HepG2 (cell line): ENCODE measurements around the gene OBP2A. TPM values are rescaled to one million over a fixed set of nuclear protein-coding genes. Genes with fewer than 3 reads are reported as not detected.
A peak's percentile ranks its signal among the peaks of the same experiment; 100 is the strongest.

ENCODE experiments used
- AGO1 ChIP-seq: fragments of 200-400 bp; formaldehyde crosslinking; IDR thresholded peaks from 2 replicates; pipeline ENCODE4 v1.6.1; 2017; ENCODE audit warnings: mild to moderate bottlenecking, low read depth, low read length, moderate library complexity; ENCODE audit not compliant: poor library complexity, severe bottlenecking
- ARID2 ChIP-seq: sonication (generic); formaldehyde crosslinking; IDR thresholded peaks from 2 replicates; pipeline ENCODE4 v1.8.1; 2022; ENCODE audit warnings: mild to moderate bottlenecking, missing genetic modification reagents, borderline replicate concordance
- CCAR2 ChIP-seq: fragments of 200-400 bp; formaldehyde crosslinking; optimal IDR thresholded peaks from 2 replicates; pipeline ENCODE3; 2018; ENCODE audit warnings: low read depth, mild to moderate bottlenecking, low read length, moderate library complexity
- CSRNP1 ChIP-seq: sonication (generic); formaldehyde crosslinking; IDR thresholded peaks from 2 replicates; pipeline ENCODE4 v1.8.1; 2023; ENCODE audit warnings: mild to moderate bottlenecking, missing genetic modification reagents
- GATA4 ChIP-seq: sonication (generic); IDR thresholded peaks from 2 replicates; pipeline ENCODE4 v1.6.1; 2016; ENCODE audit warnings: antibody characterized with exemption, low read depth, borderline replicate concordance
- GPN1 ChIP-seq: sonication (generic); formaldehyde crosslinking; IDR thresholded peaks from 2 replicates; pipeline ENCODE4 v1.5.1; 2020; ENCODE audit warnings: missing genetic modification reagents, borderline replicate concordance
- HOMEZ ChIP-seq: IDR thresholded peaks from 2 replicates; pipeline ENCODE4 v1.6.1; 2016; ENCODE audit warnings: low read depth
- MAF1 ChIP-seq: sonication (generic); formaldehyde crosslinking; IDR thresholded peaks from 2 replicates; pipeline ENCODE4 v1.5.0; 2020; ENCODE audit warnings: missing genetic modification reagents, borderline replicate concordance
- MATR3 ChIP-seq: sonication (generic); formaldehyde crosslinking; IDR thresholded peaks from 2 replicates; pipeline ENCODE4 v1.4.0; 2020; ENCODE audit warnings: missing genetic modification reagents
- MLLT10 ChIP-seq: sonication (generic); formaldehyde crosslinking; IDR thresholded peaks from 2 replicates; pipeline ENCODE4 v1.4.0; 2020; ENCODE audit warnings: missing genetic modification reagents
- SOX6 ChIP-seq, 2 experiments: fragments of 450-650 bp in 1 of 2; sonication (generic) in 1 of 2; formaldehyde crosslinking in 1 of 2; IDR thresholded peaks; 2 replicates each; pipeline versions ENCODE4 v1.4.0 to v1.6.1; 2017 to 2020; ENCODE audit warnings: antibody characterized with exemption in 1 of 2, mild to moderate bottlenecking in 1 of 2, missing genetic modification reagents in 1 of 2
- ZBTB43 ChIP-seq: sonication (generic); formaldehyde crosslinking; conservative IDR thresholded peaks from 2 replicates; pipeline ENCODE4 v1.4.0; 2020; ENCODE audit warnings: missing genetic modification reagents
- ZFY ChIP-seq: sonication (generic); formaldehyde crosslinking; IDR thresholded peaks from 2 replicates; pipeline ENCODE4 v1.4.0; 2020; ENCODE audit warnings: missing genetic modification reagents
- ZFYVE20 ChIP-seq: sonication (generic); formaldehyde crosslinking; IDR thresholded peaks from 2 replicates; pipeline ENCODE4 v1.8.0; 2023; ENCODE audit warnings: low read depth, mild to moderate bottlenecking, moderate library complexity, missing genetic modification reagents, borderline replicate concordance
- ZNF20 ChIP-seq: sonication (generic); formaldehyde crosslinking; IDR thresholded peaks from 2 replicates; pipeline ENCODE4 v1.4.0; 2020; ENCODE audit warnings: mild to moderate bottlenecking, moderate library complexity, missing genetic modification reagents
- ZNF235 ChIP-seq: sonication (generic); formaldehyde crosslinking; IDR thresholded peaks from 2 replicates; pipeline ENCODE4 v1.8.1; 2023; ENCODE audit warnings: mild to moderate bottlenecking, missing genetic modification reagents, borderline replicate concordance
- ZNF317 ChIP-seq: sonication (generic); formaldehyde crosslinking; IDR thresholded peaks from 2 replicates; pipeline ENCODE4 v1.5.0; 2020; ENCODE audit warnings: mild to moderate bottlenecking, missing genetic modification reagents
- ZNF496 ChIP-seq: sonication (generic); formaldehyde crosslinking; IDR thresholded peaks from 2 replicates; pipeline ENCODE4 v1.8.1; 2023; ENCODE audit warnings: mild to moderate bottlenecking, moderate library complexity, missing genetic modification reagents; ENCODE audit not compliant: insufficient replicate concordance
- ZNF597 ChIP-seq: sonication (generic); formaldehyde crosslinking; IDR thresholded peaks from 2 replicates; pipeline ENCODE4 v1.5.0; 2020; ENCODE audit warnings: missing genetic modification reagents
- ZNF816 ChIP-seq: sonication (generic); formaldehyde crosslinking; IDR thresholded peaks from 2 replicates; pipeline ENCODE4 v1.8.0; 2022; ENCODE audit warnings: missing genetic modification reagents, mild to moderate bottlenecking, borderline replicate concordance
- polyA plus RNA-seq, 8 experiments: library from polyadenylated mRNA; depleted of rRNA in 3 of 8; stranded (reverse) in 7 of 8; unstranded in 1 of 8; fragments of >200 nt; fragmentation: Illumina TruSeq in 4 of 8; extraction: Trizol in 4 of 8; gene quantifications; 2 replicates each; pipeline versions ENCODE4 v1.2.1 to v1.2.3, GENCODE V29; 2011 to 2016; ENCODE audit warnings: low read depth in 4 of 8, missing spikeins in 1 of 8, mixed read lengths in 1 of 8; ENCODE audit not compliant: insufficient read depth in 1 of 8
- total RNA-seq, 5 experiments: library from RNA; depleted of rRNA; stranded (reverse); fragments of >200 nt; fragmentation: Illumina TruSeq; extraction: Trizol; gene quantifications; 2 replicates each; pipeline ENCODE4 v1.2.3, GENCODE V29; 2016; ENCODE audit warnings: low read depth in 1 of 5
- TF ChIP-seq, protein P1 (sequence below): sonication (generic); formaldehyde crosslinking; IDR thresholded peaks from 2 replicates; pipeline ENCODE4 v1.5.0; 2020; ENCODE audit warnings: mild to moderate bottlenecking, missing genetic modification reagents, borderline replicate concordance

The OBP2A gene
- total and polyA plus RNA-seq, 2 of the 13 experiments (the other 11 are each of a cell fraction or from before 2014, with no cell fraction given), result 0.32 TPM; not detected in 1

- TF ChIP-seq ZNF816, result no peak
- TF ChIP-seq ZFYVE20 (CRISPR knock-in tag), result no peak
- no peak for TF ChIP-seq ARID2
- peak; percentile 77 for TF ChIP-seq AGO1
- TF ChIP-seq, protein P1, sequence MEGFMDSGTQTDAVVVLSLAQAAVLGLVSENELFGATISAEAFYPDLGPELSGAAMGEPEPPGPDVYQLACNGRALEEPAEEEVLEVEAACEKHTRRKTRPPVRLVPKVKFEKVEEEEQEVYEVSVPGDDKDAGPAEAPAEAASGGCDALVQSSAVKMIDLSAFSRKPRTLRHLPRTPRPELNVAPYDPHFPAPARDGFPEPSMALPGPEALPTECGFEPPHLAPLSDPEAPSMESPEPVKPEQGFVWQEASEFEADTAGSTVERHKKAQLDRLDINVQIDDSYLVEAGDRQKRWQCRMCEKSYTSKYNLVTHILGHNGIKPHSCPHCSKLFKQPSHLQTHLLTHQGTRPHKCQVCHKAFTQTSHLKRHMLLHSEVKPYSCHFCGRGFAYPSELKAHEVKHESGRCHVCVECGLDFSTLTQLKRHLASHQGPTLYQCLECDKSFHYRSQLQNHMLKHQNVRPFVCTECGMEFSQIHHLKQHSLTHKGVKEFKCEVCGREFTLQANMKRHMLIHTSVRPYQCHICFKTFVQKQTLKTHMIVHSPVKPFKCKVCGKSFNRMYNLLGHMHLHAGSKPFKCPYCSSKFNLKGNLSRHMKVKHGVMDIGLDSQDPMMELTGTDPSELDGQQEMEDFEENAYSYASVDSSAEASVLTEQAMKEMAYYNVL (CRISPR knock-in tag), result no peak
- TF ChIP-seq ZBTB43 (CRISPR knock-in tag), result no peak
- no peak; the same call in 1 of the 2 replicates for TF ChIP-seq ZFY (CRISPR knock-in tag)
- TF ChIP-seq ZNF317 (CRISPR knock-in tag), result no peak
- TF ChIP-seq HOMEZ, result no peak; the same call in 1 of the 2 replicates
- no peak for TF ChIP-seq GATA4
- TF ChIP-seq GPN1 (CRISPR knock-in tag), result no peak
- TF ChIP-seq MAF1 (CRISPR knock-in tag), result no peak
- no peak for TF ChIP-seq MATR3 (CRISPR knock-in tag)
- no peak for TF ChIP-seq CCAR2
- no peak for TF ChIP-seq ZNF235 (CRISPR knock-in tag)
- no peak for TF ChIP-seq ZNF597 (CRISPR knock-in tag)
- no peak for TF ChIP-seq MLLT10 (CRISPR knock-in tag)
- TF ChIP-seq ZNF496 (CRISPR knock-in tag), result no peak
- TF ChIP-seq SOX6 (IDR thresholded peaks at IDR 0.05), result no peak
- TF ChIP-seq SOX6 (CRISPR knock-in tag; IDR thresholded peaks at IDR 0.05), result no peak; the same call in 1 of the 2 replicates
- TF ChIP-seq ZNF20, result no peak
- TF ChIP-seq CSRNP1 (CRISPR knock-in tag), result no peak
Measured at GRCh38 chr9:135499326-135500070, 46.4 kb upstream of the OBP2A start (continued).
